GM12875 (cell line): Measurements from ENCODE around the gene TWF2.

Source experiments
- H3K4me3 ChIP-seq: one replicate; pipeline ENCODE4 v1.5.1; 2011; ENCODE audit warnings: low read depth, low read length, control low read depth
- TF ChIP-seq, protein P1 (sequence below): IDR thresholded peaks from 2 replicates; pipeline ENCODE4 v1.5.1; 2011; ENCODE audit warnings: low read depth, mild to moderate bottlenecking, control low read depth, inconsistent platforms, low read length, moderate library complexity, borderline replicate concordance; ENCODE audit not compliant: insufficient read depth

TWF2 gene

DNA sequence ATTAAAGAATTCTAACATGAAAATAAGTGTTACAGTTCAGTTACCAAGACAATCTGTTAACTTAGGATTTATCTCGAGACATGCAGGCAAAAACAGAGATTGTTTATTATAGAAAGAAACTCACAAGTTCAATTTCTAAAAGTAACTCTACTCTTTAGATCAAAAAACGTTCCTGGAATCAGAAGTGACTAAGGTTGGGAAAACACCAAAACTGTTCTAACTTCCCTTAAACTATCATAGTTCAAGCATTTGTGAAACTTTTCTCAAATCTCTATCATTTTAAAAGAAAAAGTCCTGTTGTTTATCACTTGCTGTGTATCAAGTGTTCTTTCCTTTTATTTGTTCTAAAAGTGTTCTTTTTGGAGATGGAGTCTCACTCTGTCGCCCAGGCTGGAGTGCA is 30.8 kb upstream of the TWF2 start:
- no peak overlapping the region for H3K4me3 ChIP-seq
- TF ChIP-seq, protein P1, sequence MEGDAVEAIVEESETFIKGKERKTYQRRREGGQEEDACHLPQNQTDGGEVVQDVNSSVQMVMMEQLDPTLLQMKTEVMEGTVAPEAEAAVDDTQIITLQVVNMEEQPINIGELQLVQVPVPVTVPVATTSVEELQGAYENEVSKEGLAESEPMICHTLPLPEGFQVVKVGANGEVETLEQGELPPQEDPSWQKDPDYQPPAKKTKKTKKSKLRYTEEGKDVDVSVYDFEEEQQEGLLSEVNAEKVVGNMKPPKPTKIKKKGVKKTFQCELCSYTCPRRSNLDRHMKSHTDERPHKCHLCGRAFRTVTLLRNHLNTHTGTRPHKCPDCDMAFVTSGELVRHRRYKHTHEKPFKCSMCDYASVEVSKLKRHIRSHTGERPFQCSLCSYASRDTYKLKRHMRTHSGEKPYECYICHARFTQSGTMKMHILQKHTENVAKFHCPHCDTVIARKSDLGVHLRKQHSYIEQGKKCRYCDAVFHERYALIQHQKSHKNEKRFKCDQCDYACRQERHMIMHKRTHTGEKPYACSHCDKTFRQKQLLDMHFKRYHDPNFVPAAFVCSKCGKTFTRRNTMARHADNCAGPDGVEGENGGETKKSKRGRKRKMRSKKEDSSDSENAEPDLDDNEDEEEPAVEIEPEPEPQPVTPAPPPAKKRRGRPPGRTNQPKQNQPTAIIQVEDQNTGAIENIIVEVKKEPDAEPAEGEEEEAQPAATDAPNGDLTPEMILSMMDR: no peak

DNA sequence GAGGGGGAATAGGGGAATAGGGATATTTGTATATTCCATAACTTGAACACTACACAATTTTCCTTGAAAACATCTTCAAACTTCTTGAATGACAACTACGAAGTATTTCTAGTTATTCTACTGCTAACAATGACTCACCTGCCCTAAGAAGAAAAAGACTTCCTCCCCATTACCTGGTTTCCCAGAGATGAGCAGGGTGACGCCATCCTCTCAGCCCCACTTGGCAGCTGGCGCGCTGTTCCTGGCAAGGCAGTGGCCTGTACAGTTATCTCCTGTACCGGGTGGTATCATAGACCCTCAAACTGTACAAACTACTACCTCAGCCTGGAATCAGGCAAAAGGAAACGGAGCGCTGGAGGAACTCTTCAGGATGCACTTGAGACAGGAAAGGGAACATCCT is 29.1 kb upstream of the TWF2 start:
- TF ChIP-seq, protein P1: no peak
- no peak overlapping the region for H3K4me3 ChIP-seq

DNA sequence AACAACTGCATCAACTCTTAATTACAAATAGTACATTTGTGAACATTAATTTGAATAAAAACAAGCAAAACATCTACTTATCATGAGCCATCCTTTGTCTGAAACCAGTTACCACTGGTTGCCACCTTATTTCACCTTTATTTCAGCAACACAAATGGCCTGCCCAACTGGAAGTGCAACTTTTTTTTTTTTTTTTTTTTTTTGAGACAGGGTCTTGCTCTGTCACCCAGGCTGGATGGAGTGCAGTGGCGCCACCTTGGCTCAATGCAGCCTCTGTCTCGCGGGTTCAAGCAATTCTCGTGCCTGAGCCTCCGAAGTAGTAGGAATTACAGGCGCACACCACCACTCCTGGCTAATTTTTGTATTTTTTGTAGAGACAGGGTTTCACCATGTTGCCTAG is 26.4 kb upstream of the TWF2 start:
- TF ChIP-seq, protein P1: no peak
- no peak overlapping the region for H3K4me3 ChIP-seq

DNA sequence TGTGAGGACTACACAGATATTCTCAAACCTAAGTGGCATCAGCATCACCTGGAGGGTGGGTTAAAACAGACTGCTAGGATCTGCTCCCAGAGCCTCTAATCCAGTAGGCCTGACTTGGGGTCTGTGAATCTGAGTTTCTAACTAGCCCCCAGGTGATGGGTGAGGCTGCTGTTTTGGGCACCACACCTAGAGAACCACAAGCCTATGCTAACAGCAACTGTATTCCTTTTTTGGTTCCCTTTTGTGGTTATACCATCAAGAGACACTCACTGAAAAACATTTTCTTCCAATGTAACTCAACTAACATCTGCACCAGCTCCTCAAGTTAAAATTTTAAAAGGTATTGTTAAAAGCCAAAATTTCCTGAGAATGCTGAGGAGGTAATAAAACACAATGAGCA is 23.5 kb upstream of the TWF2 start:
- no peak overlapping the region for H3K4me3 ChIP-seq
- TF ChIP-seq, protein P1: no peak

DNA sequence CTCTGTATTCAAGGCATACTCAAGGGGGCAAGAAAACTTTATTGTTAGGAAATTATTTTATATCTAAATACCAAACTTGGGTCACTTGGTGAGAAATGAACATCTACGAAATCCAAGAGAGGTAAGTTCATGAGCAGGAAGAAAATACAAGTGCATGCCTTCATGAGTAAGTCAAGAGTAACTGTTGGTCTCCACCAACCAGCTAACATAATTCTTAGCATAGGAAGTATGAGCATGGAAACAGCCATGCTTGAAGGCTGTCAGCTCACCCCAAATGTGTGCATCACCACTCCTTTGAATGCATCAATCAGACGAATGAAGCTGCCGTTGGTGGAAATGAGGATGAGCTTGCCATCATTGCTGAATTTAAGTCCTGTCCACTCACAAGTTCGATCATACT is 20.5 kb upstream of the TWF2 start:
- no peak overlapping the region for H3K4me3 ChIP-seq
- TF ChIP-seq, protein P1: no peak

DNA sequence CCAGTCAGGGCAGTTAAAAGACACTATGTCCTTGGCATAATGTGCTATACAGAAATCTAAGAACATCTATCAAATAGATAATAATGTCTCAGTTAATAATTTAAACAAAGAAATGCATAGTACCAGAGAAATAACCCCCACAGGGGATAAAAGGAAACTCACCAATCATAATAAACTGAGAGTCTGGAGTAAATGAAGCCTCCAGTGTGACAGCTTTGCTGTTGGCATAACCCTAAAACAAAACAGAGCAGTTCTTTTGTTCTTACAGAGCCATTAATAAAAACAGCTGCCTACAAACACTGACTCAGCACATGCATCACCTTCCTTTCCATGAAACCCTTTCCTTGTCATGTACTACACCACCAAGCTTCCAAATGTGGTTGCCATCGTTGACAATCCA is 20.1 kb upstream of the TWF2 start:
- TF ChIP-seq, protein P1: no peak
- no peak overlapping the region for H3K4me3 ChIP-seq

DNA sequence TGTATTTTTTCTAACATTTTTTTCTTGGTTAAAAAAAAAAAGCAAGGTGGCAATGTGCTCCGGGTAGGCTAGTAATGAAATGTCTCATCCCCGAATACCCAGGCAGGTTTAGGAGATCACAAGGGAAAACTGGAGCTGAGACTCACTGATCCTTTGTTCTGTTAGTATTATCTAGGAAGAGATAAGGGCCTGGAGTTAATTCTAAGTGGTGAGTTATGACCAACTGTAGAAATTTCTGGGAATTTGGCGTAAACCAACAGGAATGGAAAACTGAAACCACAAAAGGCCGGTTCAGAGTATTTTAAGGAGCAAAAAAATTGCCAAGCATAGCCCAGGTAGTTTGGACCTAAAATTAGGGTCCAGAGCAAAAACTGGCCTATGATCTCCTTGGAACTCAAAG is 19.0 kb upstream of the TWF2 start:
- TF ChIP-seq, protein P1: no peak
- no peak overlapping the region for H3K4me3 ChIP-seq
